RPMI8226 (cell line): ENCODE results near the gene AK1.

ENCODE experiments used
- DNase-seq: peaks from one replicate; pipeline ENCODE4 v3.0.0-alpha.2; 2015

Gene AK1

DNA sequence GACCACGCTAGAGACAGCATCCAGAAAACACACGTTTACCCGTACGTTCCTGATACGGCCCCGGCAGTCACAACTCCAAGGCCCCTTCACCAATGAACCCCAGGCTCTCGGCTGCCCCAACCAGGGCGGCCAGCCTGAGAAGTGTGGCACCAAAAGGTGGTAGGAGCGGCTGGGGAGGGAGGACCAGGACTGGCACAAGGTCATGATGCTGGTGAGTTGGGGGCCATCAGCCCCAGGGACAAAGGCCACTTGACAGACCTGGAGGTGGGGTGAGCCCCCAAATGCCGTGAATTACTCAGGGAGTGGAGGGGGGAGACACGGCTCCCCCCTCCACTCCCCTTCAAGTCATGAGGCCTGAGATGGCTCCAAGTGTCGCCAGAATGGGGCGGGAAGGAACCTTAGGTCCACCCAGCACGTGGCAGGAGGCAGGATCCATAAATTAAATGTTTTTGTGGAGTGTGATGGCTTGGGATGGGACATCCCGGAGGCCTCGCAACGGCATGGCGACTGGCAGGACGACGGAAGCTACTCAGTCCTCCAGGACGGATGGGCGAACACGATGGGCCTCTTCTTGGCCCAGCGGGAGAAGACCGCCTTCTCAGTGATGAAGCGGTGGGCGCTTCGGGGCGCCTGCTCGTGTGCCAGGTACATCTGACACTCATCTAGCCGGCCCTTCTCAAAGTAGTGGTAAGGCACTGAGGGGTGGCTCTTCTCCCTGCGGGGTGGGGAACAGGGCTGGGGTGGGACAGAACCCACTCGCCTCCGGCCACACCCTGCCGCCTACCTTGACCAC lies 30.6 kb upstream of the AK1 start:
- no peak for DNase-seq

DNA sequence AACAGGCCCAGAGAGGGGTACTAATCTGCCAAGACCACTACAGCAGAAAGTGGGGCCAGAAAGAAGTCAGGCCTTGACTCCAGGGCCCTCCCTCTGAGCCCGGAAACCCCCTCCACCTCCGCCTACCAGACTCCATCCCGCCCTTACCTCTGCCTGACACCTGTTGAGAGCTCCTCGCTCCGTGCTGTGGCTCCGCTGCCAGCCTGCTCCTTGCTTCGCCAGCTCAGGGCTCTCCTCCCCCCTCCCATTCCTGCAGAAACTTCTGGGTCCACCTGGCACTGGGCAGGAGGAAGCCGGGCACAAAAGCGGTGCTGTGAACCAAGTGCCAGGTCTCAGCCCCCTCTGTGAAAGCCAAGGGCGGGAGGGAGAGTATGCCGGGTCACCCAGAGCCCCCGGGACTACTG lies 28.3 kb upstream of the AK1 start:
- no peak for DNase-seq

- no peak for DNase-seq
These were observed 27.7 kb upstream of the AK1 start for GRCh38 chr9:127905004-127905728.

DNA sequence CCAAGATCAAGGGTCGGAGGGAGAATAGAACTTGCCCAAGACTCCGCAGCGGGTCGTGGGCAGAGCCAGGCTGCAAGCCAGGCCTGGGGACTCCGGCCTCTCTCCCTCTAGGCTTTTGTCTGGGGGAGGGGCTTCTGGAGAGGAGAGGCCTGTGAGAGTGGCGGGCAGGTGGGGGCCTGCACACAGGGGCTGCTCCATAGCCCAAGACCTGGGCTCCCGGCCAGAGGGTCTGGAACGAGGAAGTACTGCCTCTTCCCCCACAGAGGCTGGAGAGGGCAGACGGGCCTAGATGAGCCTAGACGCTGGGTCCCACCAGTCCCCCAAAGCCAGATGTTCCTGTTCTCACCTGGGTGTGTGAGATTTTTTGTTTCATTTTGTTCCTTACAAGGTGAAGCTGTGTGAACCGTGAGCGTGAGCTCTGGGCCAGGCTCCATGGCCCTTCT lies 27.1 kb upstream of the AK1 start:
- no peak for DNase-seq

DNA sequence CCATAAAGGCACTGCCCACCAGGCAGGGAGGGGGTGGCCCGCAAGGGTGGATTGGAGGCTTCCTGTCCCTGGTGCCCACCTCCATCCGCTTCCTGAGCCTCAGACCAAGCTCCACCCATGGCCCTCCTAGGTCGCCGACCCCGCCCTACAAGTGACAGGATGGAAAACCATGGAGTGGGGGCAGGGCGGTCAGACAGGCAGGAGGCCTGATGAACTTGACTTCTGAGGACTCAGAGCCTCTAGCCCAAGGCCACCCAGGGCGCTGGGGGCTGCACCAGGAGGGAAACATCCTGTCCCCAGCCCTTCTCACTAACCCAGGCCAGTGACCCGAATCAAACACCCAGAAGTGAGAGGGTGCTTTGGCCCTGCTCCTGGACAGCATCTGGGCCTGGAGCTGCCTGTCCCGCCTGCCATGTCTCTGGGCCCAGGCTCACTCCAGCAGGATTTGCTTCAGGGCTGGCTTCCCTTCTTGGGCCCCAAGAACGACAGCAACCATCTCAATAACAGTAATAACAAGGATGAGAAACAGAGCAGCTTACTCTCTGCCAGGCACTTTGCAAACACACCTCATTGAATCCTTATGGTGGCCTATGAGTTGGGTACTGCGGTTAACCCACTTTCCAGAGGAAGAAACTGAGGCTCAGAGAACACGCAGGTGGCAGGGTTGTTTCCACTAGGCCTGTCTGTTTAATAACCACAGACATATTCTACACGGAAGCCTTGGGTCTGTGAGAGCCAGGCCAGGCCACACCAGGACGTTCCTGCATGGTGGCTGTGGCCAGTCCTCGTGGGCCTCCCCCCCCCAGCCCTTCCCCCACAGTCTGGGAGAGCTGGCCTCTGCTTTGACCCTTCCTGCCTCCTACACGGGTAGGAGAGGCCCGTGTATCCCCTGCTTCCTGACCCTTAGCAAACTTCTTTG lies 26.3 kb upstream of the AK1 start:
- peak; percentile 30 for DNase-seq

DNA sequence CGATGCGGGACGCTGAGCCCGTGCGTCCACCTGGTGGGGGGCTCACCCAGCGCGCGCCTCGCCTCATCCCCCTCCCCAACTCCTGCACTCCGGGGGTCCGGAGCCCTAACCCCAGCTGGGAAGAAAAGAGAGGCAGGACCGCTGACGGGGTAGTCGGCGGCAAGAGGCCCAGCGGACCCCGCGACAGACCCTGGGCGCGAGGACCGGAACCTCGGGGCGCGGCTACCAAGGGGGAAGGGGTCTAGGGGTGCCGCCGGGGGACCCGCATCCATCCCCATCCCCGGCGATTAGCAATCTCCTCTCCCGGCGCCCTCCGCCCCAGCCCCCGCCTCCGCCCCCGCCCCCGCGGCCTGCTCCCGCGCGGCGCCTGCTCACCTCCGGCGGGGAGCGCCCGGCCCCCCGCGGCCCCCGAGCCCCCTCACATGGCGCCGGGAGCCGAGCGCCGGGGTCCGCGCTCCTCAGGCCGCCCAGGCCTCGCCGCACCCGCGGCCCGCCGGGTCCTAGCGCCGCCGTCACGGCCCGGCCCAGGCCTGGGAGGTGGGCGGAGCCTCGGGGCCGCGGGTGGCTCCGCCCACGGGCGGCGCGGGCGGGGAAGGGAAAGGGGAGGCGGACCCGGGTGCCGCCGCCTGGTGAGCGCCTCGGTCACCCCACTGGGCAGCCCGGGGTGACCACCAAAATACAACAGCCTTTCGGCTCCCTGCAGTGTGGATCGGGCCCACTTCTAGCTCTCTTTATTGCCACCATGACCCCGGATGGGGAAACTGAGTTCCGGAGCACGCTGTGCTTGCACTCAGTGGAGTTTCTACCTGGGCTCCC lies 21.9 kb upstream of the AK1 start, which contains the start of gene ST6GALNAC6:
Gene ST6GALNAC6 (minus strand): TSS at position 476 of the 816 bp plus-strand sequence. CDS start 1,622 bp downstream, outside the sequence.
- peak; percentile 92 for DNase-seq

- DNase-seq, result peak; percentile 42
These were observed 21.1 kb upstream of the AK1 start for GRCh38 chr9:127898433-127899127.

DNA sequence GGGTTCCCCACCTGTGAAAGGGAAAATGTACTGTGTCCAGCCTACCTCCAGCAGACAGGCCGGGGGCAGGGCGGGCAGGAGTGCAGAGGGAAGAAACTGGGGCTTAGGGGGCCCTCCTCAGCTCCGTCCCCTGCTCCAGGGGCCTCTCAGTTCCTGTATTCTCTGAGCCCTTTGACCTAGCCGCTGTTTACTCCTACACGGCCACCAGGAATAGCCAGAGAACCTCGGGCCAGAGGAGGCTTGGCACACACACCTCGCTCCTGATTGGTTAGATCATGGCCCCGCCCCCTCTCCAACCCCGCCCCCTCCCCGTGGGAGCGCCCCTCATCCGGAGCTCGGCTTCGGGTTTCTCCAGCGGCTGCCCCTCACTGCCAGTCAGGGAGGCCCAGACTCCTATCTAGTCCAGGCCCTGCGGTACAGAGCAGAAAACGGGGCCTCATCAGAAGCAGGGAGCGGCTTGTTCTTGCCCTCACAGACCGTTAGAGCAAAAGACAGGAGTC lies 19.8 kb upstream of the AK1 start:
- DNase-seq, result peak; percentile 36

GRCh38 chr9:127896395-127897192 lies 19.1 kb upstream of the AK1 start:
- DNase-seq, result no peak

- DNase-seq, result no peak
These were observed 18.3 kb upstream of the AK1 start for GRCh38 chr9:127895811-127896210.

- no peak for DNase-seq
These were observed 15.9 kb upstream of the AK1 start for GRCh38 chr9:127893392-127893791.

DNA sequence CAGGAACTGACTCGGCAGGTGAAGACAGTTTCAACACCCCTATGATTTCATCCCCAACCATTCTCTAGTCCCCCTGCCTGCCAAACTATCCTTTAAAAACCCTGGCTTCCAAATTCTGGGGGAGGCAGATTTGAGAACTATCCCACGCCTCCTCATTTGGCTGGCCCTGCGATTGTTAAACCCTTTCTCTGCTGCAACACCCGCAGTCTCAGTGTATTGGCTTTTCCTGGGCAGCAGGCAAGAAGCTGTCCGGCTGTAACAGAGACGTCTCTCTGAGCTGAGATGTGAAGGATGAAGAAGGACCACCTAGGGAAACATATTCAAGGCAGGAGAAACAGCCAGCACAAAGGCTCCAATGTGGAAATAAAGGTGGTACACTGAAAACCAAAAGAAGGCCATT lies 15.4 kb upstream of the AK1 start:
- DNase-seq, result no peak

- no peak for DNase-seq
These were observed 12.6 kb upstream of the AK1 start for GRCh38 chr9:127890053-127890452.

GRCh38 chr9:127887792-127888191 lies 10.3 kb upstream of the AK1 start:
- no peak for DNase-seq

DNA sequence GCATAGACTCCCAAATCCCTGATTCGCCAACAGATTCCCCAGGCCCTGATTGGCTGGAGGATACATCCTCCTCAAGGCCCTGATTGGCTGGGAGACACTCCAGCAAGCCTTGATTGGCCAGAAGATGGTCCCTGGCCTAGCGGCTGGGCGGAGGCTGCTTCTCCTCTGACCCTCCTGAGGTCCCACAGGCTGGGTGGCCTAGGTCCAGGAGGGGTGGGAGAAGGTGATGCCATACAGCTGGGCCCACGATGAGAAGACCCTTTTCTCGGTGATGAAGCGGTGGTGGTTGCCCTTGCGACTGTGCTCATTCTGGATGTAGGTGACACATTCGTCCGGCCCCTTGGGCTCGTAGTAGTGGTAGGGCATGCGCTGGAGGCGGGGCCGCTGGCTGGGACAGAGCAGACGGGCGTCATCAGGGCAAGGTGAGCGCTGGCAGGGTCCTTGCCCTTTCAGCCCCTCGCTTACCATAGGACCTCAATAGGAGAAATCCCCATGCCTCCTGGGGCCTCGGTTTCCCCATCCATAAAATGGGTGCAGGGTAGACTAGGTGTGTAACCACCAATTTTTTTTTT lies 9.0 kb upstream of the AK1 start:
- DNase-seq, result no peak

DNA sequence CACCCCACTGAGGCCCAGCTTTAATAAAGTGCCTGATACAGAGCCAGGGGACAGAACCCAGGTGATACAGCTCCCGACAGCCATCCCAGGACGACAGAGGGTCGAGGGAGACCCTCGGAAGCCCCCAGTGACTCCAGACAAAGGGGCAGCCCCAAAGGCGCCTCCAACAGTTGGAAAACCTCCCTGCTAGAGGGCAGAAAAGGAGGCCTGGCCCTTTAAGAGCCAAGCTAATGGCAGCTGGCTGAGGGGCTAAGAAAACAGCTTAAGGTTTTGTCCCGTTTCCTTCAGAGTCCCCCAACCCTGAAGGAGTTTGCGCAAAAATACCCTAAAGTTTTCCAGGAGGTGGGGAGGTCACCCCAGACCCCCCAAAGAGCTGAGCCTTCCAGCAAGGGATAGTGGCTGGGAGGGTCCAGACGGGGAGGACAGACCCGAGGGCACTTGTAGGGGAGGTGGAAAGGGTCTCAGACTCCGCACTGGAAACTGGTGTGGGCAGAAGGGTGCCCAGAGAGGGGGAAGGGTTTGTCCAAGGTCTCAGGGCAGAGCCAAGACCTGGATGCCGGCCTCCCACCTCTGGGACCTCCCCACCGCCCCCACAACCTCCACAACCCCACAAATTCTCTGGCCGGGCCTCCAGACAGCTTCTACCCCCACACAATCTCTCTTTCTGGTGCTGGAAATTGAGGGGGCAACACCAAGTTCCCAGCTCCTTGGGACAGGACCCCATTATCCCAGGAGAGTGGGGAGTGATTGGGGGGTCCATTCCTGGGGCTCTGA lies 8.2 kb upstream of the AK1 start:
- DNase-seq, result no peak

GRCh38 chr9:127884976-127885490 lies 7.6 kb upstream of the AK1 start:
- no peak for DNase-seq

GRCh38 chr9:127884427-127884911 lies 7.0 kb upstream of the AK1 start:
- no peak for DNase-seq

DNA sequence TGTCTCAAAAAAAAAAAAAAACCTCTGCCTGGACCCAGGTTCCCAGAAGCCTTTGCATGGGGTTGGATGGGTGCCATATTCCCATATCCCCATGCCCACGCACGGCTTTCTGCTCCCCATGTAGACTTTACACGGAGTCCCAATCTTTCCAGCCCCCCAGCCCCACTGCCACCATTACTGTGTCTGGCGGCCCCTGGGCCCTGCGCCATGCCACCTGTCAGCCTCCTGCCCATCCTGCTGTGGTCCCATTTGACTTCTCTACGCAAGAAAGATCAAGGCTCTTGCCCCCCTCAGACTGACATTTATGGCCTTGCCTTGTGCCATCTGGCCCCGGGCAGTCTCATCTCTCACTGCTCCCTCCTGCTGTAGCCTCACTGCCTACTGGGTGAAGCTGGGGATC lies 6.5 kb upstream of the AK1 start:
- no peak for DNase-seq
